Aorta (tissue), 5 donors: ENCODE measurements around the gene SNU13. TPM values are rescaled to one million over a fixed set of nuclear protein-coding genes. Genes with fewer than 3 reads are reported as not detected.
A peak's percentile ranks its signal among the peaks of the same experiment; 100 is the strongest.
"Not testable (repeated sequence)": the region's sequence is repeated elsewhere in the genome, so short reads cannot be mapped to it uniquely, and the experiment has no call there.

ENCODE experiments used
- ATAC-seq: fragments of 200-7000 bp; cut with Tn5 transposase; one replicate; pipeline ENCODE4 v1.9.1; 2022; ENCODE audit warnings: moderate library complexity; ENCODE audit not compliant: low FRiP score
- DNase-seq, 2 donors: peaks; one replicate each; pipeline ENCODE4 v3.0.0-alpha.2; 2020
- H3K27ac ChIP-seq, 2 donors: one replicate each; pipeline ENCODE4 v1.5.1; 2013; ENCODE audit warnings: low read length in 2 of 2, mild to moderate bottlenecking in 2 of 2, moderate library complexity in 2 of 2, control low read depth in 1 of 2, inconsistent platforms in 1 of 2, low read depth in 1 of 2
- H3K27me3 ChIP-seq, 2 donors: one replicate each; pipeline ENCODE4 v1.6.1; 2013; ENCODE audit warnings: control low read depth in 1 of 2, low read length in 1 of 2, mild to moderate bottlenecking in 1 of 2, moderate library complexity in 1 of 2; ENCODE audit not compliant: insufficient read depth in 2 of 2, control insufficient read depth in 1 of 2
- H3K36me3 ChIP-seq, 2 donors: one replicate each; pipeline ENCODE4 v1.6.1; 2013; ENCODE audit warnings: control low read depth in 1 of 2, low read length in 1 of 2, mild to moderate bottlenecking in 1 of 2; ENCODE audit not compliant: insufficient read depth in 2 of 2, control insufficient read depth in 1 of 2
- H3K4me1 ChIP-seq, 2 donors: one replicate each; pipeline ENCODE4 v1.6.1; 2013; ENCODE audit warnings: low read length in 2 of 2, control low read depth in 1 of 2, mild to moderate bottlenecking in 1 of 2, moderate library complexity in 1 of 2; ENCODE audit not compliant: insufficient read depth in 2 of 2, control insufficient read depth in 1 of 2
- H3K4me3 ChIP-seq, 2 donors: one replicate each; pipeline ENCODE4 v1.5.1; 2013; ENCODE audit warnings: low read length in 2 of 2, control low read depth in 1 of 2, mild to moderate bottlenecking in 1 of 2
- H3K9me3 ChIP-seq: one replicate; pipeline ENCODE4 v1.6.1; 2013; ENCODE audit warnings: mild to moderate bottlenecking, low read length; ENCODE audit not compliant: control insufficient read depth
- WGBS, 2 donors: extraction: QIAGEN DNeasy Blood & Tissue Kit; methylation state at CpG; one replicate each; pipeline ENCODE4 v1.1.7; 2013; 5-methylcytosine and 5-hydroxymethylcytosine counted together
- intact Hi-C, 2 donors: fragments of 100-400 bp; cut with DNase I; formaldehyde crosslinking; loops; one replicate each; pipeline versions ENCODE4 v1.14.2 to v1.15.0; 2022
- long read RNA-seq, 2 donors: library from polyadenylated mRNA; unstranded; transcript quantifications; one replicate each; pipeline ENCODE4 v2.0.0, GENCODE V29; 2020 to 2021
- polyA plus RNA-seq, 2 donors: library from polyadenylated mRNA; stranded (reverse); fragments of 200-250 nt; gene quantifications; one replicate each; pipeline ENCODE4 v1.2.3, GENCODE V29; 2013
- total RNA-seq, 2 donors: library from RNA; stranded (reverse); fragmentation: NEBNext Ultra II Directional; extraction: Animal tissue kit (Norgen Biotek cat#: 25700); gene quantifications; one replicate each; pipeline ENCODE4 v1.2.1, GENCODE V29; 2021
- donor health status: healthy with polysubstance abuse.
- donor health status: Bipolar disorder and iron deficiency.
- donor health status: DM: no; HTN: no; CAD: no.
- donor health status: DM: no; HTN: no; CAD: no.
- donor health status: DM: yes; HTN: yes; CAD: no.

The SNU13 gene
- total RNA-seq (10 to 100 TPM; 82.8 to 84.8 TPM), polyA plus RNA-seq (100 to 1,000 TPM in 1 of 2 donors, 10 to 100 TPM in 1; 99.8 to 105 TPM)
- long read RNA-seq, donor 1, transcript SNU13-202 (3 exons, 1,503 nt) = major isoform, 156 of 219 reads
- long read RNA-seq, donor 1, transcript SNU13-201 (3 exons, 877 nt) = minor isoform, 35 of 219 reads
- long read RNA-seq, donor 1, partial matches to known transcripts = 8 of 219 reads
- long read RNA-seq, donor 1, other reads (novel, unspliced or antisense) = 17 of 219 reads
- long read RNA-seq, donor 2, transcript SNU13-202 (3 exons, 1,503 nt) = major isoform, 22 of 34 reads
- long read RNA-seq, donor 2, partial matches to known transcripts = 0 of 34 reads
- long read RNA-seq, donor 2, other reads (novel, unspliced or antisense) = 4 of 34 reads

- H3K27ac ChIP-seq = peak within 1 kb of the TSS in 1 of 2 donors; percentile 80
- H3K4me3 ChIP-seq = peak within 1 kb of the TSS; percentile 53 to 62
- ATAC-seq = peak; percentile 97
- WGBS, 2 donors = 1 to 2% methylated on average over 62 of the region's 62 CpGs
- no peaks in the 10 kb centered on the region for H3K9me3 ChIP-seq
- no peaks in the 10 kb centered on the region for H3K27me3 ChIP-seq
- DNase-seq = peak; percentile 96 to 97
- H3K36me3 ChIP-seq = peaks cover 0 to 2% of the 10 kb centered on the region in 2 donors
- intact Hi-C loops = loop anchor here in 1 of 2 donors (2.0 to 5.0 kb wide), 2 partner anchors 22 to 384 kb away; partner anchors contain the start of genes NAGA and PHETA2
- no peaks in the 10 kb centered on the region for H3K4me1 ChIP-seq
Observed at GRCh38 chr22:41688365-41689211, at the start of gene SNU13. Gene SNU13 (minus strand): TSS chr22:41688867. CDS start chr22:41688796, 71 bp downstream.

GRCh38 chr22:41733241-41733640, 44.6 kb upstream of the SNU13 start:
- H3K4me3 ChIP-seq, H3K27me3 ChIP-seq, H3K9me3 ChIP-seq, DNase-seq, ATAC-seq, H3K36me3 ChIP-seq, H3K27ac ChIP-seq, H3K4me1 ChIP-seq, intact Hi-C loops: not testable (repeated sequence)
- 94 to 97% methylated on average over 4 of the region's 4 CpGs for WGBS, 2 donors

GRCh38 chr22:41732096-41732772, 43.6 kb upstream of the SNU13 start:
- Histone ChIP-seq H3K9me3 (no peaks in the 10 kb centered on the region), H3K27me3 (no peaks in the 10 kb centered on the region), H3K4me3 (no peak overlapping the region), H3K4me1 (no peaks in the 10 kb centered on the region), H3K36me3 (no peaks in the 10 kb centered on the region), H3K27ac (no peak overlapping the region)
- intact Hi-C loops = no loop called here
- ATAC-seq (no peak), DNase-seq (no peak)
- WGBS, 2 donors = 89 to 95% methylated on average over 7 of the region's 7 CpGs

- H3K36me3 ChIP-seq = no peaks in the 10 kb centered on the region
- no peak overlapping the region for H3K27ac ChIP-seq
- DNase-seq (no peak), ATAC-seq (no peak)
- no peaks in the 10 kb centered on the region for H3K4me1 ChIP-seq
- H3K27me3 ChIP-seq = no peaks in the 10 kb centered on the region
- H3K9me3 ChIP-seq = no peaks in the 10 kb centered on the region
- intact Hi-C loops = no loop called here
- WGBS, 2 donors = 80 to 94% methylated on average over 2 of the region's 2 CpGs
- no peak overlapping the region for H3K4me3 ChIP-seq
Observed at GRCh38 chr22:41731609-41732008, 42.9 kb upstream of the SNU13 start.

GRCh38 chr22:41725510-41726110, 36.9 kb upstream of the SNU13 start:
- intact Hi-C loops = no loop called here
- DNase-seq (no peak), ATAC-seq (no peak)
- no peaks in the 10 kb centered on the region for H3K36me3 ChIP-seq
- no peaks in the 10 kb centered on the region for H3K4me1 ChIP-seq
- WGBS, 2 donors = 75 to 76% methylated on average over 9 of the region's 9 CpGs
- H3K4me3 ChIP-seq = no peak overlapping the region
- H3K9me3 ChIP-seq = no peaks in the 10 kb centered on the region
- H3K27me3 ChIP-seq = no peaks in the 10 kb centered on the region
- no peak overlapping the region for H3K27ac ChIP-seq

- Histone ChIP-seq H3K4me1 (no peaks in the 10 kb centered on the region), H3K27me3 (no peaks in the 10 kb centered on the region), H3K27ac (no peak overlapping the region), H3K9me3 (no peaks in the 10 kb centered on the region), H3K36me3 (no peaks in the 10 kb centered on the region), H3K4me3 (no peak overlapping the region)
- intact Hi-C loops = no loop called here
- no peak for ATAC-seq
- 71 to 89% methylated on average over 1 of the region's 1 CpG for WGBS, 2 donors
- no peak for DNase-seq
Observed at GRCh38 chr22:41722496-41722895, 33.8 kb upstream of the SNU13 start.

- Histone ChIP-seq H3K27me3 (no peaks in the 10 kb centered on the region), H3K4me3 (no peak overlapping the region), H3K9me3 (no peaks in the 10 kb centered on the region), H3K27ac (no peak overlapping the region), H3K36me3 (no peaks in the 10 kb centered on the region), H3K4me1 (no peaks in the 10 kb centered on the region)
- DNase-seq (no peak), ATAC-seq (no peak)
- WGBS, 2 donors = 90 to 91% methylated on average over 9 of the region's 9 CpGs
- intact Hi-C loops = no loop called here
Observed at GRCh38 chr22:41713004-41713403, 24.3 kb upstream of the SNU13 start.

GRCh38 chr22:41709341-41709740, 20.7 kb upstream of the SNU13 start:
- intact Hi-C loops = no loop called here

More at GRCh38 chr22:41709341-41709740, 20.7 kb upstream of the SNU13 start:
- H3K36me3 ChIP-seq = no peaks in the 10 kb centered on the region
- H3K27me3 ChIP-seq = no peaks in the 10 kb centered on the region
- H3K4me3 ChIP-seq = no peak overlapping the region
- H3K27ac ChIP-seq = no peak overlapping the region
- H3K9me3 ChIP-seq = no peaks in the 10 kb centered on the region
- DNase-seq = no peak
- ATAC-seq = no peak
- H3K4me1 ChIP-seq = no peaks in the 10 kb centered on the region
- 90 to 92% methylated on average over 10 of the region's 10 CpGs for WGBS, 2 donors
